Measurements from ENCODE around the gene SLC4A7.
"Not testable (repeated sequence)": the region's sequence is repeated elsewhere in the genome, so short reads cannot be mapped to it uniquely, and the experiment has no call there.

SLC4A7 gene

DNA sequence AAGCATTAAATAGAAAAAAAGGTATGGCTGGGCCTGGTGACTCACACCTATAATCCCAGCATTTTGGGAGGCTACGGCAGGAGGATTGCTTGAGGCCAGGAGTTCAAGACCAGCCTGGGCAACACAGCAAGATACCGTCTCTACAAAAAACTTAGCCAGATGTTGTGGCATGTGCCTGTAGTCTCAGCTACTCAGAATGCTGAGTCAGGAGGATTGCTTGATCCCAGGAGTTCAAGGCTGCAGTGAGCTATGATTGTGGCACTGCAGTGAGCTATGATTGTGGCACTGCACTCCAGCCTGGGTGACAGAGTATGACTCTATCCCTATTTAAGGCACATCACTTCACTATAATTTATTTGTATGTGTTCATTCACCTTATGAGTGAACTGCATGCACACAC, 54.3 kb downstream of the SLC4A7 start:
- FAIRE-seq: no peak
- DNase-seq (ENCODE audit: low spot score): no peak

DNA sequence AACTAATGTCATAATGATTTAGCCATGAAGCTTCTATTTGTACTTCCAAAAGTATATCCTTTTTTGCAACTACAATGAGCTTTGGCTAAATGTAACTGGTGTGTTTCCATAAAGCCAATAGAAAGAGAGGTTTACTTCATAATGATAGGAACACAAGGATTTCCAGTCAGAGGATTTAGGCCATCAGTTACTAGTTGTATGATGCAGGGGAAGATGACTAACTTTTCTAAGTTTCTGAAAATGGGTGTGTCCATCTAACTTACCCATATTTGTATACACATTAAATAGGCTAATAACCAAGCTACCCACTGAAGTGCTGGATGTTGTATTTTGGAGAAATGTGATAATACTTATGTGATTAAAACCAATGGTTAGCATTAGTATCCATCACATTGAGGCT, 55.7 kb downstream of the SLC4A7 start:
- no peak for DNase-seq (ENCODE audit: low spot score)
- no peak for FAIRE-seq

- DNase-seq (ENCODE audit: low spot score): no peak
- no peak for FAIRE-seq
Measured at GRCh38 chr3:27426926-27427325, 57.3 kb downstream of the SLC4A7 start.

DNA sequence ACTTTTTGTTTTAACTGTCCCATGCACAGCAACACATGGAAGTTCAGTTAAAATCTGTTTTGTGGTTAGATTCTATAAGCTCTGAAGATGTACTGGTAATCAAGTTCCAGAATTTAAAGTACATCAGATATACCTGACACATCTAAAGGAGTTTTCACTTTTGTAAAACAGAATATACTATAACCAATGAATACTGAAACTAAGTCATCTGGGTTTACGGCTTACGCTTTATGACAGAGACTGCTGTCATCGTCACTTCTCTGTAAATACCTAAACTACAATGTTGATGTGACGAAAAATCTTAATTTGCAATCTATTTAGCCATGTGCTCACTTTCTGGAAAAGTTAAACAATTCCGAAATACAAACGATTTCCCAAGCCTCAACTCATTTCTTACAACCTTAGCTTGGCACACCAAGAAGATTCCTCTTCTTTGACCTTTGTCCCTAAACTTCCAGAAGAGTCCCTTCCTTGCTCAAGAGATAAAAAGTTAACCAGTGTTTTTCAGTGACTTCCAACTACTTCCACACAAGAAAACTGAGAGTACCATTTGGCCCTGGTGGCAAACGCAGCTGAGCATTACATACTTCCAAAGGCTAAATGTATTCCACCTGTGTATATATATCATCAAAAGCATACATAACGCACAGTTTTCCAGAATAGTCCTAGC, 58.2 kb downstream of the SLC4A7 start:
- FAIRE-seq (no peak), DNase-seq (ENCODE audit: low spot score) (no peak)

- DNase-seq (ENCODE audit: low spot score); FAIRE-seq: not testable (repeated sequence)
Measured at GRCh38 chr3:27424812-27425521, 59.2 kb downstream of the SLC4A7 start.

GRCh38 chr3:27423463-27423862, 60.7 kb downstream of the SLC4A7 start:
- no peak for FAIRE-seq
- DNase-seq (ENCODE audit: low spot score): peak; percentile 8

GRCh38 chr3:27422617-27423016, 61.6 kb downstream of the SLC4A7 start:
- FAIRE-seq (no peak), DNase-seq (ENCODE audit: low spot score) (no peak)

DNA sequence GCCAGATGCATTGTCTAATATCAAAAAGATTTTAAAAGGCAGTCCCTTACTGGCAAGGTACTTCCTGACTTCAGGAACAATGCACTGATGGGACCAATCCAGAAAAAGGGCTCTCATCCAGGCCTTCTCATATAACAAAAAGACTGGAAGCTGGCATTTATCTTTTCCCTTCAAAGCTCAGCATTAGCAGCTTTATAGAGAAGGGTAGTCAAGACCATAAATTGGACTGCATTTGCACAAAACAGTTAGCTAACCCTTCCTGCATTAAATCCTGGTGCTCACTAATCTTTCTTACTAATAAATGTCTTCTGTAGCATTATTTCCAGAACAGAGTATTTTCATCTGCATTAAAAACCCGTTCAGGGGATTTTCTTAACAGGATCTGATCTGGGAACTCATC, 69.0 kb downstream of the SLC4A7 start:
- DNase-seq (ENCODE audit: low spot score) (no peak), FAIRE-seq (no peak)

GRCh38 chr3:27392950-27393679, 91.1 kb downstream of the SLC4A7 start:
- FAIRE-seq (no peak), DNase-seq (ENCODE audit: low spot score) (no peak)

DNA sequence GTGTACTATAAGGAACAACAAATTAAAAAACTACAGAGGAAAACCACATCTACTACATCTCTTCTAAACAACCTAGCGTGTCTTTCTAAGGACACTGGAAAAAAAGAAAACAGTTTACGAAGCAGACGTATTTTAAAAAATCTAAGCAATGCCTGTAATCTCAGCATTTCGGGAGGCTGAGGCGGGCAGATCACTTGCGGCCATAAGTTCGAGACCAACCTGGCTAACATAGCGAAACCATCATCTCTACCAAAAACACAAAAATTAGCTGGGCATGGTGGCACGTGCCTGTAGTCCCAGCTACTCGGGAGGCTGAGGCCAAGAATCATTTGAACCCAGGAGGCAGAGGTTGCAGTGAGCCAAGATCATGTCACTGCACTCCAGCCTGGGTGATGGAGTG, 91.8 kb downstream of the SLC4A7 start:
- not testable (repeated sequence) for FAIRE-seq; DNase-seq (ENCODE audit: low spot score)

- FAIRE-seq (no peak), DNase-seq (ENCODE audit: low spot score) (no peak)
Measured at GRCh38 chr3:27391796-27392195, 92.4 kb downstream of the SLC4A7 start.

GRCh38 chr3:27387625-27388024, 96.6 kb downstream of the SLC4A7 start:
- DNase-seq (ENCODE audit: low spot score) (no peak), FAIRE-seq (no peak)

- FAIRE-seq (no peak), DNase-seq (ENCODE audit: low spot score) (no peak)
Measured at GRCh38 chr3:27385504-27385903, 98.7 kb downstream of the SLC4A7 start.

DNA sequence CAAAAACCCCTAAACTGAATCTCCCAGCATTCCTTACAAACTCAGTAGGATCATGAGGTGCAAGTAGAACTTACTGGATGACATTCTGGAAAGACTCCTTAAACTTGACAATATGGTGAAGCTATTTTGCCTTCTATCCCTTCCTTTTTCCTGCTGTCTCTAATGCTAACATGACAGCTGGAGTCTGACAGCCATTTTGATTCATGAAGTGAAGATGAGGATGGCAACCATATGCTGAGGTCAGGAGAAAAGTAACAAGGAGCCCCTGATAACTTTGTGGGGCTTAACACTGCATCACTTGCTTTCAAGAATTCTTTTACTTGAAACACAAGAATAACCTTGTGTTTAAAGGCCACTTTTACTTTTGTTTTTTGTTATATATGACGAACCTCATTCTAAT, 100.0 kb downstream of the SLC4A7 start:
- no peak for FAIRE-seq
- DNase-seq (ENCODE audit: low spot score): no peak

- FAIRE-seq: no peak
- no peak for DNase-seq (ENCODE audit: low spot score)
Measured at GRCh38 chr3:27380433-27381357, 103.5 kb downstream of the SLC4A7 start.

- no peak for DNase-seq (ENCODE audit: low spot score)
Measured at GRCh38 chr3:27378331-27378730, 105.9 kb downstream of the SLC4A7 start.

GRCh38 chr3:27376109-27376772, 107.9 kb downstream of the SLC4A7 start:
- FAIRE-seq (no peak), DNase-seq (ENCODE audit: low spot score) (no peak)

More at GRCh38 chr3:27378331-27378730, 105.9 kb downstream of the SLC4A7 start:
- no peak for FAIRE-seq

GRCh38 chr3:27368831-27369607, 115.2 kb downstream of the SLC4A7 start, which contains the start of gene NEK10:
TSS of gene NEK10 (minus strand) at chr3:27369383. CDS start at chr3:27352882, 16,501 bp downstream.
- FAIRE-seq (peak; percentile 82), DNase-seq (ENCODE audit: low spot score) (peak; percentile 99)

DNA sequence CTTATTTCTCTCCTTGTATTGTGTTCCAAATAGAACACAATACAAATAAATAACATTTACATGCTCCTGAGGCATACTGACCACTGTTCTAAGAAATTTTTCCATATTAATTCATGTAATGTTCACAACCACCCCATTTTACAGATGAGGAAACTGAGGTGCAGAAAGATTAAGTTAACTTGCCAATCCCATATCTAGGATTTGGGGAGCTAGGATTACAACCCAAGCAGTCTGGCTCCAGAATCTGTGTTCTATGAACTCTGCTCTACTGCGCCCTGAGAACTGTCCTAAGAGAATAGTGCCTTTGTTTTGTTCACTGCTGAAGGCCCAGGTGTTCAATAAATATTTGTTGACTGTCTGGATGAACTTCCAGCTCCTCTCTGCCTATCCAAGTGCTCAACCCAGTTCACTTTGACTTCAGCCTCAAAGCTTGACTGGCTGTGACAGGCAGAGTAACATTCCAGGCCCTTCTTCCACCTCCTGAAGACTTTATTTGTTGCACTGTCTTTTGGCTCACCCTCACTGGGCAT, 118.1 kb downstream of the SLC4A7 start:
- FAIRE-seq: no peak
- DNase-seq (ENCODE audit: low spot score): no peak

All from urothelium cell line (cell line).